ENCODE data around the gene DRAXIN.
"Not testable (repeated sequence)": the region's sequence is repeated elsewhere in the genome, so short reads cannot be mapped to it uniquely, and the experiment has no call there.

The DRAXIN gene

DNA sequence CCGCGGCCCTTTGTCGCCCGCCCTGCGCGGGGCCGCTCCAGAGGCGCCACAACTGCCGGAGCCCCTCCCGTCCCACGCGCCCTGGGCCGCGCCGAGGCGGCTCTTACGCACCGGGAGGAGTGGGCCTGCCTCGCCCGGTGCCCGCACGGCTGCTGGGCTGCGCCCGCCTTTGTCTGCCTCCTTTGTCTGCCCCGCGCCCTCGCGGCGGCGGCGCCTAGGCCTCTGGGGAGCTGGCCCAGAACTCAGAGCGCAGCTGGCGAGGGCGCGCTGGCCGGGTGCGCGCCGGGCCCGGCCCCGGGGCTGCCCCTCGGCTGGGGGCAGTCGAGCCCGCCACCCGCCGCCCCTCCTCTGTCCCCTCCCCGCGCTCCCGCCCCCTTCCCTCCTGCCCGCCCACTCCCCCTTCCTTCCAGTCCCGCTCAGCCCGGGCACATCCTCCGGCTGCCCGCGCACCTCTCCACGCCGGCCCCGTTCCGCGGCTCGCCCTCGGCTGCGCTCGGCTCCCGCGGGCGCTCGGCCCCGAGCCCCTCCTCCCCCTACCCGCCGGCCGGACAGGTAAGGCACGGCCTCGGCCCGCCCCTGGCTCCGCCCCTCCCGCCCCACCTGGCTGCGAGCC, at the start of gene DRAXIN:
Gene DRAXIN, plus strand, starts transcription at position 409 of the 613 bp plus-strand sequence. CDS start 14,549 bp downstream, outside the sequence.
- FAIRE-seq (no peak), DNase-seq (ENCODE audit: insufficient read length, low spot score) (no peak)
- TF ChIP-seq, protein P1, sequence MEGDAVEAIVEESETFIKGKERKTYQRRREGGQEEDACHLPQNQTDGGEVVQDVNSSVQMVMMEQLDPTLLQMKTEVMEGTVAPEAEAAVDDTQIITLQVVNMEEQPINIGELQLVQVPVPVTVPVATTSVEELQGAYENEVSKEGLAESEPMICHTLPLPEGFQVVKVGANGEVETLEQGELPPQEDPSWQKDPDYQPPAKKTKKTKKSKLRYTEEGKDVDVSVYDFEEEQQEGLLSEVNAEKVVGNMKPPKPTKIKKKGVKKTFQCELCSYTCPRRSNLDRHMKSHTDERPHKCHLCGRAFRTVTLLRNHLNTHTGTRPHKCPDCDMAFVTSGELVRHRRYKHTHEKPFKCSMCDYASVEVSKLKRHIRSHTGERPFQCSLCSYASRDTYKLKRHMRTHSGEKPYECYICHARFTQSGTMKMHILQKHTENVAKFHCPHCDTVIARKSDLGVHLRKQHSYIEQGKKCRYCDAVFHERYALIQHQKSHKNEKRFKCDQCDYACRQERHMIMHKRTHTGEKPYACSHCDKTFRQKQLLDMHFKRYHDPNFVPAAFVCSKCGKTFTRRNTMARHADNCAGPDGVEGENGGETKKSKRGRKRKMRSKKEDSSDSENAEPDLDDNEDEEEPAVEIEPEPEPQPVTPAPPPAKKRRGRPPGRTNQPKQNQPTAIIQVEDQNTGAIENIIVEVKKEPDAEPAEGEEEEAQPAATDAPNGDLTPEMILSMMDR (IDR thresholded peaks at IDR 0.05; ENCODE audit: insufficient read depth, missing control alignments) = no peak

GRCh38 chr1:11641776-11642305, 49.7 kb upstream of the DRAXIN start:
- FAIRE-seq (no peak), DNase-seq (ENCODE audit: insufficient read length, low spot score) (peak; percentile 35)
- TF ChIP-seq, protein P1 (IDR thresholded peaks at IDR 0.05; ENCODE audit: insufficient read depth, missing control alignments) = no peak

GRCh38 chr1:11642418-11643017, 49.0 kb upstream of the DRAXIN start:
- TF ChIP-seq, protein P1 (IDR thresholded peaks at IDR 0.05; ENCODE audit: insufficient read depth, missing control alignments) = peak; percentile 96
- not testable (repeated sequence) for FAIRE-seq
- DNase-seq (ENCODE audit: insufficient read length, low spot score) = peak; percentile 40

- FAIRE-seq (no peak), DNase-seq (ENCODE audit: insufficient read length, low spot score) (no peak)
- TF ChIP-seq, protein P1 (IDR thresholded peaks at IDR 0.05; ENCODE audit: insufficient read depth, missing control alignments) = no peak
Observed at GRCh38 chr1:11643782-11644181, 47.7 kb upstream of the DRAXIN start.

- TF ChIP-seq, protein P1 (IDR thresholded peaks at IDR 0.05; ENCODE audit: insufficient read depth, missing control alignments) = no peak
- DNase-seq (ENCODE audit: insufficient read length, low spot score) (no peak), FAIRE-seq (no peak)
Observed at GRCh38 chr1:11645270-11645669, 46.2 kb upstream of the DRAXIN start.

DNA sequence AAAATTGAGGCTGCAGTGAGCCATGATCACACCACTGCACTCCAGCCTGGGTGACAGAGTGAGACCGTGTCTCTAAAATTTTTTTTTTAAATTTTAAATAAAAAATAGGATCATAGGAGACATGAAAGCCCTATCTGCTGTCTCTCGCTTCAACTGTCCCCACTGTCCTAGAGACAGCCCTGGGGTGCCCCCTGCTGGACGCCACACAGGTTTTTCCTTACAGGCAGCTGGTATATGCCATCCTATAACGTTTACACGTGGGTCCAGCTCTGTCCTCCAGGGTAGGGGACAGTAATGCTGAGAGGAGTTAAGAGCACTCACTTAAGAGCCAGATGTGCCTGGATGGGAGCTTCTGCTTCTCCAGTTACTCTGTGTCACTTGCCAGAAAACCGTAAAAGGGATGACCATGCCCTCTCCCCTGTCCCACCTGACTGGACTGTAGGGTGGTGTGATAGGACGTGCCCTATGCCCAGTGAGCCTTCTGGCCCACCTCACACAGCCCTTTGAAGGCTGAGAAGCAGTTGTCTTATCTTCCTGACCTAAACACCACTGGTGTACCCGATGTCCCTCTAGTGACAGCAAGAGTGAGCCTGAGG, 45.7 kb upstream of the DRAXIN start:
- DNase-seq (ENCODE audit: insufficient read length, low spot score) (no peak), FAIRE-seq (no peak)
- TF ChIP-seq, protein P1 (IDR thresholded peaks at IDR 0.05; ENCODE audit: insufficient read depth, missing control alignments) = peak; percentile 88

Measured in D721Med (cell line).